Subcutaneous adipose tissue (tissue), 4 donors: ENCODE measurements around the gene C9orf152. TPM values are rescaled to one million over a fixed set of nuclear protein-coding genes. Genes with fewer than 3 reads are reported as not detected.

ENCODE experiments used
- total RNA-seq, 4 donors: library from RNA; depleted of rRNA; stranded (reverse); fragments of >200 nt; gene quantifications; one replicate each; pipeline ENCODE4 v1.1.0, GENCODE V29; 2016
- TF ChIP-seq, protein P1 (sequence below): fragments of 450-650 bp; IDR thresholded peaks from one replicate; pipeline ENCODE4 v1.5.1; 2016; ENCODE audit warnings: low read depth, mild to moderate bottlenecking, control low read depth, antibody characterized with exemption, moderate library complexity

The C9orf152 gene
- total RNA-seq, 4 donors from 2014 or later = not detected

- TF ChIP-seq, protein P1, sequence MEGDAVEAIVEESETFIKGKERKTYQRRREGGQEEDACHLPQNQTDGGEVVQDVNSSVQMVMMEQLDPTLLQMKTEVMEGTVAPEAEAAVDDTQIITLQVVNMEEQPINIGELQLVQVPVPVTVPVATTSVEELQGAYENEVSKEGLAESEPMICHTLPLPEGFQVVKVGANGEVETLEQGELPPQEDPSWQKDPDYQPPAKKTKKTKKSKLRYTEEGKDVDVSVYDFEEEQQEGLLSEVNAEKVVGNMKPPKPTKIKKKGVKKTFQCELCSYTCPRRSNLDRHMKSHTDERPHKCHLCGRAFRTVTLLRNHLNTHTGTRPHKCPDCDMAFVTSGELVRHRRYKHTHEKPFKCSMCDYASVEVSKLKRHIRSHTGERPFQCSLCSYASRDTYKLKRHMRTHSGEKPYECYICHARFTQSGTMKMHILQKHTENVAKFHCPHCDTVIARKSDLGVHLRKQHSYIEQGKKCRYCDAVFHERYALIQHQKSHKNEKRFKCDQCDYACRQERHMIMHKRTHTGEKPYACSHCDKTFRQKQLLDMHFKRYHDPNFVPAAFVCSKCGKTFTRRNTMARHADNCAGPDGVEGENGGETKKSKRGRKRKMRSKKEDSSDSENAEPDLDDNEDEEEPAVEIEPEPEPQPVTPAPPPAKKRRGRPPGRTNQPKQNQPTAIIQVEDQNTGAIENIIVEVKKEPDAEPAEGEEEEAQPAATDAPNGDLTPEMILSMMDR = no peak
Measured at GRCh38 chr9:110252509-110253139, 44.7 kb upstream of the C9orf152 start.

DNA sequence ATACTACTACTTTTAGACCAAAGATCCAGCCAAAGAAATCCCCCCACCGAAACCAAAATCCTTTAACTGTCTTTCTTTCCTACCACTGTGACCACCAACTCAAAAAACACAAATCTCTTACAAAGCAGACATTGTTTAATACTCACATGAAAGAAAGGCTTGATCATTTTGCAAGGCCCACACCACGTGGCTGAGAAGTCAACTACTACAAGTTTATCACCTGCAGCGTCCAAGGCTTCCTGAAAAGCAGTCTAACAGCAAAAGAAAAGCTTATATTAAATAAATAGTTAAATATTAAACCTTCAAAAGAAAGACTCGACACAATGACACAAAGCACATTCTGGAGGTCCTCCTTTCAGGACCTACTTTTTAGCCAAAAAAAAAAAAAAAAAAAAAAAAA lies 43.3 kb upstream of the C9orf152 start:
- TF ChIP-seq, protein P1 = no peak

DNA sequence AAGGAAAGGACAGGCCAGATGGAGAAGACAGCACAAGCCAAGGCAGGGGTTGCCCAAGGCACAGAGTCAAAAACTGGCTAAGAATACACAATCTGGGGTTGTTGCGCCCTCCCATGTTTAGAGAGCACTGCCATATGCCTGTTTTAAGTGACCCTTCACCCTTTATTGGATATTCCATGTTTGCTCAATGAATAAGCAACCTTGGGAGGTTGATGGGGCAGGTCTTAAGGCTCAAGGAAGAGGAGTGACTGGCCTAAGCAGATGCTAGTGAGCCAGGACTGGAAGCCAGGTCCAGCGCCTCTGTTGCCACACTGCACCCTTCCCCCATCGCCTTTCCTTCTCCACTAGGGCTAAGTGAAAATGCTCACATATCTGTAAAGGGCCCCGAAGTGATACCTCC lies 41.6 kb upstream of the C9orf152 start:
- TF ChIP-seq, protein P1 = no peak

DNA sequence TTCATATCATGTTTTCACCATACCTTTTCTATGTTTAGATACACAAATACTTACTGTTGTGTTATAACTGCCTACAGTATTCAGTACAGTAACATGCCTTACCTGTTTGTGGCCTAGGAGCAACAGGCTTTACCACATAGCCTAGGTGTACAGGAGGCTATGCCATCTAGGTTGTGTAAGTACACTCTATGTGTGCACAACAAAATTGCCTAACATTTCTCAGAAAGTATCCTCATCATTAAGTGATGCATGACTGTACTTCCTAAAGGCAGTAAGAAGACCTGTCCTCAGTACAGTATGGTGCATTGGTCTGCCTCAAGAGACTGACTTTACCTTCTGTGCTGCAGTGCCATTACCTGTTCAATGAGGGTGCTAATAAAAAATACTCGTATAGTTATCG lies 40.4 kb upstream of the C9orf152 start:
- TF ChIP-seq, protein P1 = no peak

DNA sequence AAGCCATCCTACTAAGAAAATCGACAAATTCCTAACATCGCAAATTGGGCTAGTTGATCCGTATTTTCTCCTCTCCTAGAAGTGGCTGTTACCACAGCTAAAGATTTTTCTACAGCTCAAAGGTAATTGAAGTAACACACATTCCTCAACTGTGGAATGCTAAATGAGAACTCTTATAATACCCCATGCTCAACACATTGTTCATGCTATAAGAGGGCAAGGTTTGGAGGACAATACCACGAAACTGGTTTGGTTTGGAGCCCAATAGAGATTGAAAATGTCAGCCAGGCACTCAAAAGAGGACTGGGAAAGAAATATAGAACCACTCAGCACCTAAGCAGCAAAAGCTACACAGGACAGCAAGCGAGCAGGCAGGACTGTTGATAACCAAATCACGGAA lies 38.3 kb upstream of the C9orf152 start:
- TF ChIP-seq, protein P1 = no peak

- TF ChIP-seq, protein P1 = no peak
Measured at GRCh38 chr9:110244616-110245015, 36.7 kb upstream of the C9orf152 start.

DNA sequence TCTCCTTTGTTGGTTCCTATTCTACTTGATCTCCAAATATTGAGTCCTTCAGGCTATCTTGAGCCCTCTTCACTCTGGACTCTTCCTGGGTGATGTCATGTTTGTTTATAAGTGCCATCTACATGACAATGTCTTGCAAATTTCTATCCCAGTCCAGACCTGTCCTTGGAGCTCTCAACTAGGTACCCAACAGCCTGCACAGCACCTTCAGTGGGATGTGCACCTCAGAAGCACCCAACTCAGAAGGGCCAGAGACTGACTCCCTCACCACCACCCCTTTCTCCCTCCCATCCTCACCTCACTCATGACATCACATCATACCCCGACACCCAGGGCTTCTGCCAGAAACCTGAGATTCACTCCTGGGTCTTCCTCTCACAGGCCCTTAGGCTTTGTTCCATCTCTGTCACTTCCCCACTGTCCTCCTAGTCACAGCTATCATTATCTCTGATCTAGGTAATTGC lies 33.9 kb upstream of the C9orf152 start:
- TF ChIP-seq, protein P1 = no peak
